AG08396 (cell line): ENCODE results near the gene RNASEH1.
"Not testable (repeated sequence)": the region's sequence is repeated elsewhere in the genome, so short reads cannot be mapped to it uniquely, and the experiment has no call there.

Experiments used
- DNase-seq: peaks from one replicate; pipeline ENCODE4 v3.0.0; 2012; ENCODE audit warnings: low spot score, mixed read lengths

Gene RNASEH1

GRCh38 chr2:3589086-3589485, 31.0 kb upstream of the RNASEH1 start:
- DNase-seq, result no peak

DNA sequence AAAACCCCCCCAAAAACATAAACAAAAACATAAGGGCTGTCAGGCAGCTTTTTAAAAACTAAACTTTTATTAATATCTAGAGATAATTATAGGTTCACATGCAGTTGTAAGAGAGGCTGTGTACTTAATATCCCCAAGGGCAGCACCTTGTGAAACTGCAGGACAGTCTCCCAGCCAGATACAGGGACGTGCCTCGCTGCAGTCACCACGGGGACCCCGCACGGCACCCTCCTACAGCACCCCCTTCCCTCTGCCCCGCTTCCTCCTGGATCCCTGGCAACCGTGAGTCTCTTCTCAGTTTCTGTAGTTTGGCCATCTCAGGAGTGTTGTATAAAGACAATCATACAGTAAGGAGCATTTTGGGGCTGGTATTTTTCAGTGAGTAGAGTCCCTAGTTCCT, 30.0 kb upstream of the RNASEH1 start:
- DNase-seq, result no peak

DNA sequence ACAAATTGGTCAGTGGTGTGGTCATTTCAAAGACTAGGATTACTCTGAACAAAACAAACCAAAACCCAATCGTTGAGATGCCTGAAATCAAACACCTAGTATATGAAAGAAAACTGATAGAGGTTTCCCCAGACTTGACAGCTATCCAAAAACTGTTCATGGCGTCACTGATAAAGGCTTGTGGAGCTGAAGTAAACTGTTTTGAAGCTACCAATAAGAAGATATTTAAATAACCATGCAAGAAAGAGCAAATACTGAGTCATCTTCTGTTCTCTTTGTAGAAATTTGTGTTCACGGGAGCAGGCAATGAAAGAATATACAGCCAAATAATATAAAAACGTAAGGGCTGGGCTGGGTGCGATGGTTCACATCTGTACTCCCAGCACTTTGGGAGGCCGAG, 29.3 kb upstream of the RNASEH1 start:
- DNase-seq, result peak; percentile 52

DNA sequence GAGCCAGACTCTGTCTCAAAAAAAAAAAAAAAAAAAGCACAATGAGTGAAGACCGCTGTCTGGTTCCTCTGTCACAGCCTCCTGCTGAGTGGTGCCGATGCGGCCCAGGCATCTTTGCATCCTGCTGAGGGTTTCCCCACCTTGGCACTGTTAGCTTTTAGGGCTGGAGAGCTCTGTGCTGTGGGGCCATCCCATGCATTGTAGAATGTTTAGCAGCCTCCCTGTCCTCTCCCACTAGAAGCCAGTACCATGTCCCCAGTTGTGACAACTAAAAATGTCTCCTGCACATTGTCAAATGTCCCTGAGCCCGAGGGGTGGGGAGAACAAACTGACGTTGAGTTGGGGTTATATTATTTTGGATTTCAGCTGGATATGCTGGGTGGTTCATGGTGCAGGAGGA, 28.9 kb upstream of the RNASEH1 start:
- no peak for DNase-seq

- no peak for DNase-seq
Observed at GRCh38 chr2:3586220-3586619, 28.1 kb upstream of the RNASEH1 start.

- peak; percentile 90 for DNase-seq
Observed at GRCh38 chr2:3585261-3586109, 27.4 kb upstream of the RNASEH1 start.

DNA sequence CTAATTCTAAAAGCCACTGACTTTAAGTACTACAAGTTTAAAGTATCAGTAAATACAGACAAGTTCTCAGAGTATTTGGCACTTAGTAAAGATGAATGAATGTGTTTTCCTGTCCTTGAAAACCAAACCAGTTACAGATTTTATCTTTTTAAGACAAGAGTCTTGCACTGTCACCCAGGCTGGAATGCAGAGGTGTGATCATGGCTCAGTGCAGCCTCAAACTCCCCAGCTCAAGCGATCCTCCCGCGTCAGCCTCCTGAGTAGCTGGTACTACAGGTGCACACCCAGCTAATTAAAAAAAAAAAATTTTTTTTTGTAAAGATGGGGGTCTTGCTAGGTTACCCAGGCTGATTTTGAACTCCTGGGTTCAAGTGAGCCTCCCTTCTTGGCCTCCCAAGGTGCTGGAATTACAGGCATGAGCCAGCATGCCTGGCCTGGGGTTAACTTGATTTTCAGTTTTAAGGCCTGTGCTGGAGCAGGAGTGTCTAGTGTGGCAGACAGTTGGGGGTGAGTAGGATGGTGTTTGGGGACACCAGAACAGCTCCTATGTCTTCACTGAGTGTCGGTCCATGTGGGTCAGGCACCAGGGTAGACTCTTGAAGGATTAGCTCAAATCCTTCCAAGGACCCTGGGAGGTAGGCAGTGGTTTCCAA, 26.6 kb upstream of the RNASEH1 start:
- no peak for DNase-seq

DNA sequence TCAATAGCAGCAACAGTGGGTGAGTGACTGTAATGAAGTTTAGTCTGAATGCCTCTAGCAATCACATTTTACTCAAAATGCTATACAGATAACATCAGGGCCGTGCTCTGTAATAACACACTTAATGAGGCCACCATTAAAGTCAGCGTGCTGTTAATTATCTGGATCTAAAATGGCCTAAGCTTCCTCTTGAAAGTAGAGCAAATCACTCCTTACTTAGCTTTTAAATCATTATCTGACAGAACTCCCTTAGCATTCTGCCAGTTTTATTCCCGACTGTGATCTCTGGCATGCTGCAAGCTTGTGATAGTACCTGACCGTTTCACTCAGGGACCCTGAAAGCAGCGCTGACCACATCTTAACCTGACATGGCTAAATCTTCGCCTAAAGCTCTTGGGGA, 25.9 kb upstream of the RNASEH1 start:
- no peak for DNase-seq

DNA sequence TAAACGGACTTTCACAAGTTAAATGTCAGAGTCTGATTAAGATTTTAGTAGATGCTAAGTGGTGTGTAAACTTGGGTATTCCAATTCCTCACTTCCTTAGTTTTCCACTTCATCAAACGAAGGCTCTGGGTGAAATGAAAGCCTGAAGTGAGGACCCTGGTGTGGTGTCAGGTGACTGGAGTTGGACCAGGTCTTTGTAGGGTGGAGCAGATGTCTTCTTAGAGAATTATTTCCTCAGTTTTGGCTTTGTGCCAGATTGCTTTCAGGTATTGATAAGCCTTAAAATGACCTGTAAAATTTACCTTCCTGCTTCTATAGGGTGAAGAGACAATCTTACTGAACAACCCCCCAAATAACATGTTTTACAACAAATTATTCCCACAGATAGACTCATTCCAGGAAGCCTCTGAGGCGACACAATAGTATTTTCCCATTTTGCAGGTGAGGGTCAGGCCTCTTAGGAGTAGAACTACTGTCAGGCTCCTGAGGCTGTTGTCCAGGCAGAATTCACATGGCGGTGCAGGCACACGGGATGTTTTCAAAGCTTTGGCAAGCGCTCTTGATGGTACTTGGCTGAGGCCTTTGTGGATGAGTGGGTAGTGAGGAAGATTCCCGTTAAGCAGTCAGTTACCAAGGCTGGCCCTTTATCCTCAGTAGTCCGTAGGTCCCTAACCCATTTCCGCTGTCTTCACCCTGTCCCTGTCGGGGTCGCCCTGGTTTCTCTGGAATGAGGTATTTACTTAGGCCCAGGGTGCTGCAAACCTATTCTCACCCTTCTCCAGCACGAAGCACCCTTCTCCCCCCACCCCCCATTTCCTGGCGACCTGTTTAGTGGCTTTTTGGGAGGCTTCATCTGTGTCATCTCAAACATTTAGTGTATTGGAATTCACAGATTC, 23.5 kb upstream of the RNASEH1 start:
- DNase-seq, result no peak

GRCh38 chr2:3580449-3580848, 22.3 kb upstream of the RNASEH1 start:
- DNase-seq, result no peak

- DNase-seq, result no peak
Observed at GRCh38 chr2:3578987-3579386, 20.9 kb upstream of the RNASEH1 start.

DNA sequence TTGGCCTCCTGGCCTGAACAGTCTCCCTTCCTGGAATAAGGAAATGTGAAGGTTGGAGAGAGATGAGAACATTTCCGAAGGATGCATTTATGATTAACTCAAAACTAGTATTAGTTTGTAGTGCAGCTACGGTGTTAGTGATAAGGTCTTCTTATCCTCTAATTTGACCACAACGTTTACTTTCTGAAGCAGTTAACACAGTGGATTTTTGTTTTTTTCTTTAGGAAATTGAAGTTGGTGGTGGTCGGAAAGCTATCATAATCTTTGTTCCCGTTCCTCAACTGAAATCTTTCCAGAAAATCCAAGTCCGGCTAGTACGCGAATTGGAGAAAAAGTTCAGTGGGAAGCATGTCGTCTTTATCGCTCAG, 18.1 kb upstream of the RNASEH1 start:
- DNase-seq, result not testable (repeated sequence)

DNA sequence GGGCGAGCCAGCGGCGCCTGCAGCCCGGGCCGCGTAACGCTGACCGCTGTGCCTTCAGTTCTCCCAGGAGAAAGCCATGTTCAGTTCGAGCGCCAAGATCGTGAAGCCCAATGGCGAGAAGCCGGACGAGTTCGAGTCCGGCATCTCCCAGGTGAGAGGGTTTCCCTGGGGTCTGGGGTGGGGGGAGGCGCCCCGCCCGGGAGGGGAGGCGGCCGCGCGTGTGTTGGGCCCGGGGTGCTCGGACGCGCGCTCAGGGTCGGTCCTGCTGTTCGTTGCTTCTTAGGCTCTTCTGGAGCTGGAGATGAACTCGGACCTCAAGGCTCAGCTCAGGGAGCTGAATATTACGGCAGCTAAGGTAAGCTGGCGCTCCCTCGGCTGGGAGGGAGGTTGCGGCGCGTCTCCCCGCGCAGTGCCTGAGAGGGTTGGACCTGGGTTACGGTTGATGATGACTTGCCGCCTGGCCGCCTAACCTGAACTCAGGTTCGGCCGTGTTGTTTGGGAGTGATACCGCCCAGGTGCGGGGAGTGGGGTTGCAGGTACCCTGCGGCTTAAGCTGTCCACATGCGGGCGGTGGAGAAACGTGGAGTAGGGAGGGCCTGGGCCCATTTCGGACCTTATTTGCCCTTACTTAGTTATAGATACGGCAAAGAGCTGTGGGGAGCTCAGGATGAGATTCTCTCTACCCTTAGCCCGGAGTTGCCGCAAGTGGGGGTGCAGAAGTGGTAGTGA, 17.6 kb upstream of the RNASEH1 start:
- no peak for DNase-seq

- DNase-seq, result no peak
Observed at GRCh38 chr2:3574155-3574554, 16.0 kb upstream of the RNASEH1 start.

DNA sequence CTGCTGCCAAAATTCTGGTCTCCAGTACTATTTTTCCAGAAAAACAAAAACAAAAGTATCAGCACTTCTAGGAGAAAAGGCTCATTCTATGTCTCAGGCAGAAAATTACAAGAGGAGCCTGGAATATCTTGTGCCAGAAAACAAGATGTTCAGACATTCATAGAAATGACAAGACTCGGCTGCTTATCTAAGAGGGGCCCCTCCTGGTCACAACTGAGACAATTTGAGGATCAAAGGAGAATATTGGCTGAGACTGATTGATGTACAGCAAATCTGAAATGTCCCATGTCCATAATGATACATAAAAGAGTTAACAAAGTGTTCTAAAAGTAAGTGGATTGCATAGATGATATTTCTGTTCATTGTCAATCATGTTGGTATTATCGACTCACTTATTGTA, 14.5 kb upstream of the RNASEH1 start:
- DNase-seq, result no peak

GRCh38 chr2:3571284-3571683, 13.2 kb upstream of the RNASEH1 start:
- no peak for DNase-seq

GRCh38 chr2:3569656-3570055, 11.5 kb upstream of the RNASEH1 start:
- not testable (repeated sequence) for DNase-seq

GRCh38 chr2:3566806-3567205, 8.7 kb upstream of the RNASEH1 start:
- DNase-seq, result no peak

- DNase-seq, result no peak
Observed at GRCh38 chr2:3565117-3565516, 7.0 kb upstream of the RNASEH1 start.

- DNase-seq, result no peak
Observed at GRCh38 chr2:3563521-3563976, 5.4 kb upstream of the RNASEH1 start.

DNA sequence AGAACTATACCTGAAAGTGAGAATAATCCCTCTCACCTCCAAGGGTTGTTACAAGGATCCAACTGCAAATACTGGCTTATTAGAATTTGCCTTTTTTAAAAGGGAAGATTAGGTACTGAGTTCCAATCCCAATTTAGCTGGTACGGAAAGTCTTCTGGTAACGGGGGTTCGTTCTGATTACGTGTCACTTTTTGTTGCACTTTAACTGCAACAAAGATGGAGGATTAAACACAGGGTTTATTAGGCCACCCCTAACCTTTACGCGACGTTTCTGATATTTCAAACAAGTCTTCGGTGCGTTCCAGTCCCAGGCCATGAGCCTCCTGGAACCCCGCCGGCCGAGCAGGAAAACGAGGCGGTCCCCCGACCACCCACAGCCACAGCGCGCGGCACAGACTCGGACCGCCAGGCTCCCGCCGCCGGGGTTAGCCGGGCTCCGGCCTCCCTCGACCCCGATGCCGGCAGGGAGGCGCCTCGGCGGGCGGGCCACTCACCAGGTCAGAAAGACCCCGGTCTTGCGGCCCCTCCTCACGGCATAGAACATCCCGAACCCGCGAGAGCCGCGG, 411 bp downstream of the RNASEH1 start:
- DNase-seq, result no peak

- no peak for DNase-seq
Observed at GRCh38 chr2:3553946-3554345, 4.2 kb downstream of the RNASEH1 start.
